PC-9 (cell line): Measurements from ENCODE around the gene RASL10B. TPM values are rescaled to one million over a fixed set of nuclear protein-coding genes. Genes with fewer than 3 reads are reported as not detected.

Source experiments
- BruUV-seq: library from RNA; stranded (reverse); fragments of 400-500 nt; replicated peaks from 2 replicates; lab custom pipeline; 2021; lab: Mats Ljungman, UMichigan
- CTCF ChIA-PET: fragments of 300-600 bp; sonication (Branson Sonifier 250); formaldehyde crosslinking; loops from one replicate; lab custom pipeline; 2022; ENCODE audit warnings: antibody characterized with exemption; lab: Charles Lee
- POLR2A ChIA-PET: fragments of 300-600 bp; sonication (Branson Sonifier 250); formaldehyde crosslinking; loops from one replicate; lab custom pipeline; 2022; ENCODE audit warnings: antibody characterized with exemption; ENCODE audit not compliant: unreplicated experiment; lab: Charles Lee
- DNase-seq, 2 experiments: peaks; one replicate each; pipeline versions ENCODE4 v3.0.0 to v3.0.0-alpha.2; 2015 to 2022; ENCODE audit warnings: mixed read lengths in 1 of 2
- H2AFZ ChIP-seq: fragments of 200-600 bp; sonication (generic); 2 replicates; pipeline ENCODE4 v1.8.1; 2017; ENCODE audit warnings: antibody characterized with exemption
- H3F3A ChIP-seq: fragments of 200-600 bp; sonication (generic); 2 replicates; pipeline ENCODE4 v1.8.1; 2017; ENCODE audit warnings: antibody characterized with exemption, mild to moderate bottlenecking, low read depth; ENCODE audit not compliant: insufficient read depth
- H3K27ac ChIP-seq: fragments of 200-600 bp; sonication (generic); 2 replicates; pipeline ENCODE4 v1.6.1; 2016; ENCODE audit warnings: mixed run types
- H3K27me3 ChIP-seq: fragments of 200-600 bp; sonication (generic); 2 replicates; pipeline ENCODE4 v1.6.1; 2016; ENCODE audit warnings: low read depth, mixed run types; ENCODE audit not compliant: insufficient read depth
- H3K36me3 ChIP-seq: fragments of 200-600 bp; sonication (generic); 2 replicates; pipeline ENCODE4 v1.6.1; 2016; ENCODE audit warnings: low read depth, mixed run types
- H3K4me1 ChIP-seq: fragments of 200-600 bp; sonication (generic); replicated peaks from 2 replicates; pipeline ENCODE4 v1.6.1; 2016; ENCODE audit warnings: mixed run types; ENCODE audit not compliant: insufficient read depth
- H3K4me2 ChIP-seq: fragments of 200-600 bp; sonication (generic); 2 replicates; pipeline ENCODE4 v1.6.1; 2017; ENCODE audit warnings: mixed run types
- H3K4me3 ChIP-seq: fragments of 200-600 bp; sonication (generic); 2 replicates; pipeline ENCODE4 v1.6.1; 2016; ENCODE audit warnings: mixed run types
- H3K79me2 ChIP-seq: fragments of 200-600 bp; sonication (generic); 2 replicates; pipeline ENCODE4 v1.6.1; 2017; ENCODE audit warnings: low read depth, mixed run types
- H3K9me2 ChIP-seq: fragments of 200-600 bp; sonication (generic); 2 replicates; pipeline ENCODE4 v1.8.1; 2017; ENCODE audit warnings: mild to moderate bottlenecking; ENCODE audit not compliant: insufficient read depth
- H3K9me3 ChIP-seq: fragments of 200-600 bp; sonication (generic); 2 replicates; pipeline ENCODE4 v1.8.1; 2016; ENCODE audit warnings: low read depth; ENCODE audit not compliant: insufficient read depth
- H4K20me1 ChIP-seq: fragments of 200-600 bp; sonication (generic); 2 replicates; pipeline ENCODE4 v1.8.1; 2017; ENCODE audit not compliant: insufficient read depth
- EZH2 ChIP-seq: fragments of 200-600 bp; sonication (generic); IDR thresholded peaks from 2 replicates; pipeline ENCODE4 v1.8.0; 2017; ENCODE audit warnings: antibody characterized with exemption, low read depth
- intact Hi-C: fragments of 100-400 bp; cut with micrococcal nuclease; formaldehyde crosslinking; loops from one replicate; pipeline ENCODE4 v1.10.0; 2022; ENCODE audit not compliant: unreplicated experiment
- total RNA-seq: library from RNA; stranded (reverse); gene quantifications from 2 replicates; pipeline ENCODE4 v1.2.3, GENCODE V29; 2021
- TF ChIP-seq, protein P1 (sequence below): fragments of 200-600 bp; sonication (generic); conservative IDR thresholded peaks from 2 replicates; pipeline ENCODE4 v1.6.1; 2017; ENCODE audit warnings: mixed run types, antibody characterized with exemption, mild to moderate bottlenecking, moderate library complexity

The RASL10B gene
- total RNA-seq, 1 experiment from 2014 or later = 0.11 TPM

DNA sequence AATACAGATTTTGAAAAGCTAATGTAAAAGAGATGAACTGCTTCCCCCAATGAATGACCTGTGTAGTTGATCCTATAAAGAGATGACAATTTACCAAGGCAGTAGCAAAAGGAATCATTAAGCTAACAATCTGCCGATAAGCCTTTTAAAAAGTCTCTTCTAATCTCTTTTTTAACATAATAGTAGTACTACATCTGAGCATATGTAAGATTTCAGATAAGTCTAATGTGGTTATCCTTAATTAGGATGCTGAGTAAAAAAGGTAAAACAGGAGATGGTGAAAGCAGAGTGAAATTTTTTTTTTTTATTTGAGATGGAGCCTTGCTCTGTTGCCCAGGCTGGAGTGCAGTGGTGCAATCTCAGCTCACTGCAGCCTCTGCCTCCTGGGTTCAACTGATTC, 26.2 kb upstream of the RASL10B start:
- H3K4me2 ChIP-seq = no peak overlapping the region
- no peaks in the 10 kb centered on the region for H3K4me1 ChIP-seq
- peaks cover 2% of the 10 kb centered on the region; the same call in 1 of the 2 replicates for H4K20me1 ChIP-seq
- H3K27ac ChIP-seq = no peak overlapping the region
- H3K4me3 ChIP-seq = no peak overlapping the region
- no peaks in the 10 kb centered on the region for H3K9me3 ChIP-seq
- CTCF ChIA-PET = no interaction called here
- no TSS peak for BruUV-seq
- no peak for TF ChIP-seq EZH2
- TF ChIP-seq, protein P1, sequence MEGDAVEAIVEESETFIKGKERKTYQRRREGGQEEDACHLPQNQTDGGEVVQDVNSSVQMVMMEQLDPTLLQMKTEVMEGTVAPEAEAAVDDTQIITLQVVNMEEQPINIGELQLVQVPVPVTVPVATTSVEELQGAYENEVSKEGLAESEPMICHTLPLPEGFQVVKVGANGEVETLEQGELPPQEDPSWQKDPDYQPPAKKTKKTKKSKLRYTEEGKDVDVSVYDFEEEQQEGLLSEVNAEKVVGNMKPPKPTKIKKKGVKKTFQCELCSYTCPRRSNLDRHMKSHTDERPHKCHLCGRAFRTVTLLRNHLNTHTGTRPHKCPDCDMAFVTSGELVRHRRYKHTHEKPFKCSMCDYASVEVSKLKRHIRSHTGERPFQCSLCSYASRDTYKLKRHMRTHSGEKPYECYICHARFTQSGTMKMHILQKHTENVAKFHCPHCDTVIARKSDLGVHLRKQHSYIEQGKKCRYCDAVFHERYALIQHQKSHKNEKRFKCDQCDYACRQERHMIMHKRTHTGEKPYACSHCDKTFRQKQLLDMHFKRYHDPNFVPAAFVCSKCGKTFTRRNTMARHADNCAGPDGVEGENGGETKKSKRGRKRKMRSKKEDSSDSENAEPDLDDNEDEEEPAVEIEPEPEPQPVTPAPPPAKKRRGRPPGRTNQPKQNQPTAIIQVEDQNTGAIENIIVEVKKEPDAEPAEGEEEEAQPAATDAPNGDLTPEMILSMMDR = no peak
- no peaks in the 10 kb centered on the region for H3F3A ChIP-seq
- no peak overlapping the region for H2AFZ ChIP-seq
- H3K9me2 ChIP-seq = no peaks in the 10 kb centered on the region
- no peak for DNase-seq
- intact Hi-C loops = no loop called here
- POLR2A ChIA-PET = no interaction called here
- H3K79me2 ChIP-seq = no peaks in the 10 kb centered on the region
- H3K27me3 ChIP-seq = no peaks in the 10 kb centered on the region
- H3K36me3 ChIP-seq = peaks cover 3% of the 10 kb centered on the region; the same call in 1 of the 2 replicates

DNA sequence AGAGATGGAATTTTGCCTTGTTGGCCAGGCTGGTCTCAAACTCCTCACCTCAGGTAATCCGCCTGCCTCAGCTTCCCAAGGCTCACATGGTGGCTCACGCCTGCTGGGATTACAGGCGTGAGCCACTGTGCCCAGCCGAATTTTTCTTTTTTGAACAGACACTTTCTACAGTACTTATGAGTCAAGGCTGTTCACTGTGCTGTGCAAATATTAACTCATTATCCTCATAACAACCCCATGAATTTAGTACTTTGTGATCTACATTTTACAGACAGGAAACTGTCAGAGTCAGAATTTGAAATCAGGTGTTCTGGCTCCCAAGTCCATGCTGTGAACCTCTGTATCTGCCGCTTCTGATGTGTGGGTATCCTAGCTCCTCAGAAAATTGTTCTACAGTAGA, 25.7 kb upstream of the RASL10B start:
- Histone ChIP-seq H3K4me3 (no peak overlapping the region), H3K4me2 (no peak overlapping the region), H3F3A (no peaks in the 10 kb centered on the region), H3K36me3 (peaks cover 3% of the 10 kb centered on the region; the same call in 1 of the 2 replicates), H3K4me1 (no peaks in the 10 kb centered on the region), H3K9me2 (no peaks in the 10 kb centered on the region), H2AFZ (no peak overlapping the region), H3K9me3 (no peaks in the 10 kb centered on the region), H3K27ac (no peak overlapping the region), H3K27me3 (no peaks in the 10 kb centered on the region), H4K20me1 (no peaks in the 10 kb centered on the region; the same call in 1 of the 2 replicates), H3K79me2 (no peaks in the 10 kb centered on the region)
- BruUV-seq = no TSS peak
- intact Hi-C loops = no loop called here
- POLR2A ChIA-PET = no interaction called here
- no peak for DNase-seq
- TF ChIP-seq, protein P1 = no peak
- TF ChIP-seq EZH2 = no peak
- CTCF ChIA-PET = no interaction called here

DNA sequence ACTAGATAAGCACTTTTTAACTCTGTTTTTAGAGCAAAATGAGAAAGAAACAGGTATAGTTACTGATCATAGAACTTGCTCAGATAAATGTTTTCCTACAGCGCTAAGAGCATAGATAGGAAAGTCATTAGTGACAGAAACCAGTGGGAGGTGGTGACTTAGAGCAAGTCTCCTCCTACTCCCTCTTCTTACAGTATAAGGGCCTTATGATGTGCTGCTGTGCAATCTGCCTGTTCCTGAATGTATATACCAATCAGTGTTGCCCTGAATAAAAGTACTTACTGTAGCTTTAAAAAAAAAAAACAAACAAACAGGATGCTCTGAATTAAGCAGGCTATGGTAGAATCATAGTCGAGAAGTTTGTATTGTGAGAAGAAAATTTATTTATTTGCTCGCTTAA, 23.3 kb upstream of the RASL10B start:
- CTCF ChIA-PET = no interaction called here
- H3K9me2 ChIP-seq = no peaks in the 10 kb centered on the region
- no peak for TF ChIP-seq EZH2
- TF ChIP-seq, protein P1 = no peak

More for the DNA sequence above, 23.3 kb upstream of the RASL10B start:
- intact Hi-C loops = no loop called here
- H3K36me3 ChIP-seq = peaks cover 3% of the 10 kb centered on the region; the same call in 1 of the 2 replicates
- no TSS peak for BruUV-seq
- H3K27me3 ChIP-seq = no peaks in the 10 kb centered on the region
- no peak overlapping the region for H3K27ac ChIP-seq
- H3F3A ChIP-seq = no peaks in the 10 kb centered on the region
- POLR2A ChIA-PET = interaction anchor here (0.6 to 0.7 kb wide), 2 partner anchors 25 to 343 kb away, joined by 3 to 6 read pairs; no protein-coding TSS in a partner anchor
- no peaks in the 10 kb centered on the region for H3K9me3 ChIP-seq
- no peaks in the 10 kb centered on the region for H3K79me2 ChIP-seq
- H3K4me1 ChIP-seq = no peaks in the 10 kb centered on the region
- H2AFZ ChIP-seq = no peak overlapping the region
- H3K4me2 ChIP-seq = no peak overlapping the region
- H4K20me1 ChIP-seq = no peaks in the 10 kb centered on the region; the same call in 1 of the 2 replicates
- H3K4me3 ChIP-seq = no peak overlapping the region
- DNase-seq = no peak
